CD8-positive, alpha-beta memory T cell (primary cell): Measurements from ENCODE around the gene MYLK4. TPM values are rescaled to one million over a fixed set of nuclear protein-coding genes. Genes with fewer than 3 reads are reported as not detected.

Experiments
- CTCF ChIA-PET: fragments of 350-600 bp; sonication (Branson Sonifier 250); formaldehyde crosslinking; loops from one replicate; lab custom pipeline; 2021; ENCODE audit warnings: antibody characterized with exemption; lab: Charles Lee
- POLR2A ChIA-PET: fragments of 350-600 bp; sonication (Branson Sonifier 250); formaldehyde crosslinking; loops from one replicate; lab custom pipeline; 2021; ENCODE audit warnings: antibody characterized with exemption; lab: Charles Lee
- DNase-seq, 5 donors: peaks; one replicate each; pipeline versions ENCODE4 v3.0.0 to v3.0.0-alpha.2; 2020 to 2022; ENCODE audit warnings: mixed read lengths in 1 of 5
- H3K27ac ChIP-seq: one replicate; pipeline ENCODE4 v1.7.0; 2013; ENCODE audit warnings: low read depth, mild to moderate bottlenecking, low read length, moderate library complexity
- H3K27me3 ChIP-seq: 2 replicates; pipeline ENCODE4 v1.7.0; 2013; ENCODE audit warnings: low read length, mild to moderate bottlenecking; ENCODE audit not compliant: insufficient read depth, poor library complexity, severe bottlenecking
- H3K36me3 ChIP-seq: 2 replicates; pipeline ENCODE4 v1.7.0; 2013; ENCODE audit warnings: mild to moderate bottlenecking, low read length, moderate library complexity; ENCODE audit not compliant: insufficient read depth
- H3K4me1 ChIP-seq: 2 replicates; pipeline ENCODE4 v1.7.0; 2013; ENCODE audit warnings: mild to moderate bottlenecking, low read length, moderate library complexity; ENCODE audit not compliant: insufficient read depth
- H3K4me3 ChIP-seq: 2 replicates; pipeline ENCODE4 v1.7.0; 2013; ENCODE audit warnings: mild to moderate bottlenecking, low read length
- H3K9me3 ChIP-seq: 2 replicates; pipeline ENCODE4 v1.7.0; 2013; ENCODE audit warnings: mild to moderate bottlenecking, low read length
- H3K27ac Mint-ChIP-seq, 8 donors: one replicate each; pipeline ENCODE4 v1.8.0; 2020 to 2021; ENCODE audit warnings: mixed read lengths in 8 of 8, mild to moderate bottlenecking in 6 of 8, inconsistent platforms in 3 of 8, moderate library complexity in 3 of 8
- H3K27me3 Mint-ChIP-seq, 2 donors: one replicate each; pipeline ENCODE4 v1.8.0; 2020 to 2021; ENCODE audit warnings: mixed read lengths in 2 of 2, mild to moderate bottlenecking in 1 of 2, moderate library complexity in 1 of 2
- H3K36me3 Mint-ChIP-seq, 3 donors: one replicate each; pipeline ENCODE4 v1.8.0; 2020 to 2021; ENCODE audit warnings: mixed read lengths in 3 of 3, inconsistent platforms in 1 of 3, mild to moderate bottlenecking in 1 of 3
- H3K4me1 Mint-ChIP-seq, 3 donors: one replicate each; pipeline ENCODE4 v1.8.0; 2020 to 2021; ENCODE audit warnings: mixed read lengths in 3 of 3, inconsistent platforms in 1 of 3, mild to moderate bottlenecking in 1 of 3
- H3K4me3 Mint-ChIP-seq, 7 donors: one replicate each; pipeline ENCODE4 v1.8.0; 2020 to 2021; ENCODE audit warnings: mixed read lengths in 7 of 7, mild to moderate bottlenecking in 6 of 7, moderate library complexity in 4 of 7, inconsistent platforms in 2 of 7
- H3K9me3 Mint-ChIP-seq, 5 donors: one replicate each; pipeline ENCODE4 v1.8.0; 2020 to 2022; ENCODE audit warnings: mixed read lengths in 5 of 5, mild to moderate bottlenecking in 3 of 5, moderate library complexity in 2 of 5, inconsistent platforms in 1 of 5
- polyA plus RNA-seq: library from polyadenylated mRNA; unstranded; fragments of 300-500 nt; fragmentation: Illumina TruSeq; gene quantifications from one replicate; pipeline ENCODE4 v1.2.3, GENCODE V29; 2021
- total RNA-seq, 2 experiments: library from RNA; stranded (reverse); gene quantifications; one replicate each; pipeline ENCODE4 v1.2.3, GENCODE V29; 2021

The MYLK4 gene
- total and polyA plus RNA-seq, 3 experiments from 2014 or later = 0.22 to 0.24 (median 0.24) TPM

- Histone ChIP-seq H3K4me1 (no peaks in the 10 kb centered on the region), H3K4me3 (no peak overlapping the region), H3K27me3 (peaks cover 5% of the 10 kb centered on the region), H3K9me3 (no peaks in the 10 kb centered on the region), H3K36me3 (no peaks in the 10 kb centered on the region), H3K27ac (no peak overlapping the region)
- H3K27ac Mint-ChIP-seq = no peak overlapping the region
- no peaks in the 10 kb centered on the region for H3K4me1 Mint-ChIP-seq
- peaks cover 5 to 15% of the 10 kb centered on the region in 2 donors for H3K27me3 Mint-ChIP-seq
- no peaks in the 10 kb centered on the region for H3K9me3 Mint-ChIP-seq
- ChIA-PET CTCF (no interaction called here), POLR2A (no interaction called here)
- DNase-seq = no peak
- H3K36me3 Mint-ChIP-seq = peaks cover 0 to 2% (median 0%) of the 10 kb centered on the region in 3 donors
- H3K4me3 Mint-ChIP-seq = no peak overlapping the region
These were observed 18.1 kb downstream of the MYLK4 start for GRCh38 chr6:2732503-2733089.

GRCh38 chr6:2731281-2731909 is 19.3 kb downstream of the MYLK4 start:
- ChIA-PET CTCF (no interaction called here), POLR2A (no interaction called here)
- Histone ChIP-seq H3K36me3 (no peaks in the 10 kb centered on the region), H3K27me3 (peaks cover 5% of the 10 kb centered on the region), H3K4me3 (no peak overlapping the region), H3K9me3 (no peaks in the 10 kb centered on the region), H3K4me1 (no peaks in the 10 kb centered on the region), H3K27ac (no peak overlapping the region)
- Mint-ChIP-seq H3K36me3 (peaks cover 0 to 2% (median 0%) of the 10 kb centered on the region in 3 donors), H3K9me3 (no peaks in the 10 kb centered on the region), H3K4me3 (no peak overlapping the region), H3K27ac (no peak overlapping the region), H3K27me3 (peaks cover 10 to 19% of the 10 kb centered on the region in 2 donors), H3K4me1 (no peaks in the 10 kb centered on the region)
- DNase-seq = no peak

- no peaks in the 10 kb centered on the region for H3K4me1 ChIP-seq
- no peak overlapping the region for H3K27ac ChIP-seq
- peaks cover 0 to 2% (median 0%) of the 10 kb centered on the region in 3 donors for H3K36me3 Mint-ChIP-seq
- peaks cover 5% of the 10 kb centered on the region for H3K27me3 ChIP-seq
- CTCF ChIA-PET = no interaction called here
- POLR2A ChIA-PET = no interaction called here
- H3K4me3 ChIP-seq = no peak overlapping the region
- no peak overlapping the region for H3K27ac Mint-ChIP-seq
- no peak overlapping the region for H3K4me3 Mint-ChIP-seq
- no peaks in the 10 kb centered on the region for H3K9me3 Mint-ChIP-seq
- no peaks in the 10 kb centered on the region for H3K9me3 ChIP-seq
- H3K27me3 Mint-ChIP-seq = peaks cover 10 to 19% of the 10 kb centered on the region in 2 donors
- H3K36me3 ChIP-seq = no peaks in the 10 kb centered on the region
- DNase-seq = no peak
- H3K4me1 Mint-ChIP-seq = no peaks in the 10 kb centered on the region
These were observed 20.2 kb downstream of the MYLK4 start for GRCh38 chr6:2730353-2731107.

- H3K36me3 Mint-ChIP-seq = peaks cover 0 to 2% (median 0%) of the 10 kb centered on the region in 3 donors
- Histone ChIP-seq H3K36me3 (no peaks in the 10 kb centered on the region), H3K9me3 (no peaks in the 10 kb centered on the region), H3K4me3 (no peak overlapping the region), H3K27me3 (peaks cover 5% of the 10 kb centered on the region), H3K4me1 (no peaks in the 10 kb centered on the region), H3K27ac (no peak overlapping the region)
- peaks cover 13 to 19% of the 10 kb centered on the region in 2 donors for H3K27me3 Mint-ChIP-seq
- no peak for DNase-seq
- ChIA-PET CTCF (no interaction called here), POLR2A (no interaction called here)
- no peaks in the 10 kb centered on the region for H3K4me1 Mint-ChIP-seq
- H3K9me3 Mint-ChIP-seq = no peaks in the 10 kb centered on the region
- H3K4me3 Mint-ChIP-seq = no peak overlapping the region
- H3K27ac Mint-ChIP-seq = no peak overlapping the region
These were observed 20.8 kb downstream of the MYLK4 start for GRCh38 chr6:2729921-2730320.

GRCh38 chr6:2725999-2726567 is 24.6 kb downstream of the MYLK4 start:
- Mint-ChIP-seq H3K27ac (no peak overlapping the region), H3K36me3 (peaks cover 0 to 16% (median 2%) of the 10 kb centered on the region in 3 donors), H3K4me3 (no peak overlapping the region), H3K4me1 (no peaks in the 10 kb centered on the region), H3K9me3 (peaks cover 2 to 9% (median 7%) of the 10 kb centered on the region in 5 donors), H3K27me3 (peaks cover 14 to 25% of the 10 kb centered on the region in 2 donors)
- POLR2A ChIA-PET = no interaction called here
- DNase-seq = no peak
- CTCF ChIA-PET = interaction anchor here (1.7 kb wide), 1 partner anchor 24 kb away, joined by 4 read pairs; the partner anchor contains the start of gene MYLK4
- no peaks in the 10 kb centered on the region for H3K9me3 ChIP-seq
- H3K4me3 ChIP-seq = no peak overlapping the region
- peak overlapping the region; percentile 6 for H3K27ac ChIP-seq
- no peaks in the 10 kb centered on the region for H3K4me1 ChIP-seq
- H3K27me3 ChIP-seq = peaks cover 5% of the 10 kb centered on the region
- no peaks in the 10 kb centered on the region for H3K36me3 ChIP-seq

GRCh38 chr6:2725364-2725988 is 25.2 kb downstream of the MYLK4 start:
- Mint-ChIP-seq H3K9me3 (peaks cover 2 to 9% (median 7%) of the 10 kb centered on the region in 5 donors), H3K4me1 (no peaks in the 10 kb centered on the region), H3K27ac (no peak overlapping the region), H3K27me3 (peaks cover 14 to 25% of the 10 kb centered on the region in 2 donors), H3K4me3 (no peak overlapping the region), H3K36me3 (peaks cover 1 to 16% (median 2%) of the 10 kb centered on the region in 3 donors)
- H3K4me3 ChIP-seq = no peak overlapping the region
- ChIA-PET POLR2A (no interaction called here), CTCF (interaction anchor here (1.7 kb wide), 1 partner anchor 25 kb away, joined by 4 read pairs; the partner anchor contains the start of gene MYLK4)
- peaks cover 5% of the 10 kb centered on the region for H3K27me3 ChIP-seq
- H3K4me1 ChIP-seq = no peaks in the 10 kb centered on the region
- no peaks in the 10 kb centered on the region for H3K9me3 ChIP-seq
- peak overlapping the region; percentile 6 for H3K27ac ChIP-seq
- H3K36me3 ChIP-seq = no peaks in the 10 kb centered on the region
- no peak for DNase-seq

- DNase-seq = no peak
- Histone ChIP-seq H3K27me3 (no peaks in the 10 kb centered on the region), H3K36me3 (no peaks in the 10 kb centered on the region), H3K27ac (no peak overlapping the region), H3K4me3 (no peak overlapping the region), H3K4me1 (no peaks in the 10 kb centered on the region), H3K9me3 (no peaks in the 10 kb centered on the region)
- H3K4me1 Mint-ChIP-seq = no peaks in the 10 kb centered on the region
- H3K27me3 Mint-ChIP-seq = peaks cover 6 to 9% of the 10 kb centered on the region in 2 donors
- H3K9me3 Mint-ChIP-seq = peaks cover 2 to 9% (median 7%) of the 10 kb centered on the region in 5 donors
- CTCF ChIA-PET = no interaction called here
- peaks cover 0 to 19% (median 1%) of the 10 kb centered on the region in 3 donors for H3K36me3 Mint-ChIP-seq
- POLR2A ChIA-PET = no interaction called here
- H3K4me3 Mint-ChIP-seq = no peak overlapping the region
- no peak overlapping the region for H3K27ac Mint-ChIP-seq
These were observed 29.5 kb downstream of the MYLK4 start for GRCh38 chr6:2721219-2721618.
